ENCODE data around the gene DGKI.
"Not testable (repeated sequence)": the region's sequence is repeated elsewhere in the genome, so short reads cannot be mapped to it uniquely, and the experiment has no call there.

The DGKI gene

GRCh38 chr7:137727413-137727812 is 119.4 kb downstream of the DGKI start:
- DNase-seq, result no peak

- no peak for DNase-seq
These were observed 128.4 kb downstream of the DGKI start for GRCh38 chr7:137718355-137718754.

GRCh38 chr7:137717811-137718271 is 128.9 kb downstream of the DGKI start:
- no peak for DNase-seq

GRCh38 chr7:137717045-137717444 is 129.7 kb downstream of the DGKI start:
- DNase-seq, result no peak

- DNase-seq, result no peak
These were observed 130.7 kb downstream of the DGKI start for GRCh38 chr7:137716061-137716460.

- no peak for DNase-seq
These were observed 131.2 kb downstream of the DGKI start for GRCh38 chr7:137715533-137715932.

GRCh38 chr7:137715121-137715520 is 131.7 kb downstream of the DGKI start:
- DNase-seq, result no peak

GRCh38 chr7:137706330-137706729 is 140.4 kb downstream of the DGKI start:
- DNase-seq, result not testable (repeated sequence)

- no peak for DNase-seq
These were observed 142.1 kb downstream of the DGKI start for GRCh38 chr7:137704723-137705122.

GRCh38 chr7:137703291-137704010 is 143.3 kb downstream of the DGKI start:
- no peak for DNase-seq

GRCh38 chr7:137696988-137697387 is 149.8 kb downstream of the DGKI start:
- no peak for DNase-seq

GRCh38 chr7:137696376-137696775 is 150.4 kb downstream of the DGKI start:
- no peak for DNase-seq

- no peak for DNase-seq
These were observed 150.8 kb downstream of the DGKI start for GRCh38 chr7:137695942-137696341.

GRCh38 chr7:137695494-137695893 is 151.3 kb downstream of the DGKI start:
- DNase-seq, result no peak

GRCh38 chr7:137694405-137694804 is 152.4 kb downstream of the DGKI start:
- no peak for DNase-seq

GRCh38 chr7:137692399-137692798 is 154.4 kb downstream of the DGKI start:
- no peak for DNase-seq

GRCh38 chr7:137691566-137691965 is 155.2 kb downstream of the DGKI start:
- no peak for DNase-seq

GRCh38 chr7:137690635-137691034 is 156.1 kb downstream of the DGKI start:
- DNase-seq, result no peak

- no peak for DNase-seq
These were observed 157.0 kb downstream of the DGKI start for GRCh38 chr7:137689761-137690160.

- DNase-seq, result no peak
These were observed 159.1 kb downstream of the DGKI start for GRCh38 chr7:137687556-137688265.

GRCh38 chr7:137685433-137686164 is 161.2 kb downstream of the DGKI start:
- DNase-seq, result no peak

GRCh38 chr7:137684776-137685175 is 162.0 kb downstream of the DGKI start:
- DNase-seq, result no peak

- no peak for DNase-seq
These were observed 162.5 kb downstream of the DGKI start for GRCh38 chr7:137684316-137684715.

- no peak for DNase-seq
These were observed 164.2 kb downstream of the DGKI start for GRCh38 chr7:137682596-137682995.
